Neural progenitor cell (in vitro differentiated cells): ENCODE results near the gene IFNA4. TPM values are rescaled to one million over a fixed set of nuclear protein-coding genes. Genes with fewer than 3 reads are reported as not detected.
"Not testable (repeated sequence)": the region's sequence is repeated elsewhere in the genome, so short reads cannot be mapped to it uniquely, and the experiment has no call there.

Source experiments
- DNase-seq: peaks from one replicate; pipeline ENCODE4 v3.0.0-alpha.2; 2016; ENCODE audit warnings: low spot score
- H2AFZ ChIP-seq: fragments of 200-600 bp; sonication (generic); replicated peaks from 2 replicates; pipeline ENCODE4 v1.6.1; 2016; ENCODE audit warnings: antibody characterized with exemption
- H3F3A ChIP-seq: fragments of 200-600 bp; sonication (generic); 2 replicates; pipeline ENCODE4 v1.6.1; 2016; ENCODE audit warnings: antibody characterized with exemption, low read depth
- H3K27ac ChIP-seq: fragments of 200-600 bp; sonication (generic); 2 replicates; pipeline ENCODE4 v1.5.1; 2016; ENCODE audit warnings: mild to moderate bottlenecking
- H3K27me3 ChIP-seq: fragments of 200-600 bp; sonication (generic); 2 replicates; pipeline ENCODE4 v1.6.1; 2016; ENCODE audit warnings: mild to moderate bottlenecking, moderate library complexity
- H3K36me3 ChIP-seq: fragments of 200-600 bp; sonication (generic); 2 replicates; pipeline ENCODE4 v1.5.1; 2016
- H3K4me1 ChIP-seq: fragments of 200-600 bp; sonication (generic); 2 replicates; pipeline ENCODE4 v1.6.1; 2016; ENCODE audit warnings: mixed run types
- H3K4me2 ChIP-seq: fragments of 200-600 bp; sonication (generic); 2 replicates; pipeline ENCODE4 v1.6.1; 2016
- H3K4me3 ChIP-seq: fragments of 200-600 bp; sonication (generic); 2 replicates; pipeline ENCODE4 v1.5.1; 2016
- H3K79me2 ChIP-seq: fragments of 200-600 bp; sonication (generic); 2 replicates; pipeline ENCODE4 v1.6.1; 2016; ENCODE audit warnings: low read depth
- H3K9ac ChIP-seq: fragments of 200-600 bp; sonication (generic); 2 replicates; pipeline ENCODE4 v1.6.1; 2016
- H3K9me3 ChIP-seq: fragments of 200-600 bp; sonication (generic); 2 replicates; pipeline ENCODE4 v1.5.1; 2016; ENCODE audit warnings: low read depth
- H4K20me1 ChIP-seq: fragments of 200-600 bp; sonication (generic); 2 replicates; pipeline ENCODE4 v1.6.1; 2016; ENCODE audit warnings: low read depth
- H3K27ac Mint-ChIP-seq: 3 replicates; pipeline ENCODE4 v1.8.0; 2021; ENCODE audit warnings: mixed read lengths
- H3K27me3 Mint-ChIP-seq: 2 replicates; pipeline ENCODE4 v1.8.0; 2022; ENCODE audit warnings: low read depth, mild to moderate bottlenecking, inconsistent platforms, moderate library complexity, mixed read lengths; ENCODE audit not compliant: insufficient read depth
- H3K36me3 Mint-ChIP-seq: 3 replicates; pipeline ENCODE4 v1.8.0; 2021; ENCODE audit warnings: mixed read lengths
- H3K4me1 Mint-ChIP-seq: 3 replicates; pipeline ENCODE4 v1.8.0; 2021; ENCODE audit warnings: mixed read lengths
- H3K4me3 Mint-ChIP-seq: 3 replicates; pipeline ENCODE4 v1.8.0; 2021; ENCODE audit warnings: mild to moderate bottlenecking, moderate library complexity, mixed read lengths
- H3K9me3 Mint-ChIP-seq: 3 replicates; pipeline ENCODE4 v1.8.0; 2020; ENCODE audit warnings: mixed read lengths
- CTCF ChIP-seq: fragments of 200-600 bp; sonication (generic); IDR thresholded peaks from 2 replicates; pipeline ENCODE4 v1.5.1; 2017; ENCODE audit warnings: antibody characterized with exemption, mild to moderate bottlenecking
- EZH2 ChIP-seq: fragments of 200-600 bp; sonication (generic); IDR thresholded peaks from 2 replicates; pipeline ENCODE4 v1.6.1; 2017; ENCODE audit warnings: antibody characterized with exemption, mild to moderate bottlenecking, moderate library complexity
- EZH2phosphoT487 ChIP-seq: fragments of 200-600 bp; sonication (generic); IDR thresholded peaks from 2 replicates; pipeline ENCODE4 v1.6.1; 2017; ENCODE audit warnings: antibody characterized with exemption
- total RNA-seq: library from RNA; depleted of rRNA; stranded (reverse); fragments of >200 nt; gene quantifications from 2 replicates; pipeline ENCODE4 v1.2.3, GENCODE V29; 2015; ENCODE audit warnings: low replicate concordance

Gene IFNA4
- total RNA-seq, 1 donor from 2014 or later, result not detected

GRCh38 chr9:21210782-21211181, 23.4 kb upstream of the IFNA4 start:
- not testable (repeated sequence) for DNase-seq

DNA sequence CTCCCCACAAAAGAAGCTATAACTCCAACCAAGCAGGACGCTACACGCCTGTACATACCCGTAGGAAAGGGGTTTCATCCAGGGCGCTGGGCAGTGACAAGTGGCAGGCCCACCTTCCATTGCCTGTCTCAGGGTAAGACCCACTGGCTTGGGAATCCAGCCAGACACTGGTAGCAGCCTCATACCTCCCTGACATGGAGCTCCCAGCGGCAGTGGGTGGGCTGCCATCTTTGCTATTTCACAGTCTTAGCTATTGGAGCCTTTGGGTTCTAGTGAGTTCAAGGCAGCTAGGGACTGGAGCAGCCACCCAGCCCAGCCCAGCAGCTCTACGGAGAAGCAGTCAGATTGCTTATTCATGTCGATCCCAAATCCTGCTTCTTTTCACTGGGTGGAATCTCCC, 22.9 kb upstream of the IFNA4 start:
- Histone ChIP-seq H3K36me3 (no peaks in the 10 kb centered on the region), H3K4me1 (no peaks in the 10 kb centered on the region), H3K27me3 (no peaks in the 10 kb centered on the region), H3K9ac (no peak overlapping the region), H3K27ac (no peak overlapping the region), H3K4me2 (no peak overlapping the region), H3K79me2 (no peaks in the 10 kb centered on the region), H2AFZ (no peak overlapping the region), H3K4me3 (no peak overlapping the region), H4K20me1 (no peaks in the 10 kb centered on the region), H3K9me3 (no peaks in the 10 kb centered on the region), H3F3A (no peaks in the 10 kb centered on the region)
- no peak overlapping the region for H3K27ac Mint-ChIP-seq
- no peak for DNase-seq
- no peak overlapping the region for H3K4me3 Mint-ChIP-seq
- H3K4me1 Mint-ChIP-seq, result peaks cover 4% of the 10 kb centered on the region
- no peaks in the 10 kb centered on the region for H3K9me3 Mint-ChIP-seq
- H3K36me3 Mint-ChIP-seq, result no peaks in the 10 kb centered on the region
- no peak for TF ChIP-seq EZH2
- TF ChIP-seq CTCF, result no peak
- no peak for TF ChIP-seq EZH2phosphoT487
- no peaks in the 10 kb centered on the region for H3K27me3 Mint-ChIP-seq

More at GRCh38 chr9:21210782-21211181, 23.4 kb upstream of the IFNA4 start:
- H3K4me2 ChIP-seq, H3K4me1 Mint-ChIP-seq, H3K4me1 ChIP-seq, H3K4me3 ChIP-seq, H3K36me3 ChIP-seq, H3K79me2 ChIP-seq, H3K27me3 Mint-ChIP-seq, H3K27ac ChIP-seq, H2AFZ ChIP-seq, H3K9me3 Mint-ChIP-seq, H3K4me3 Mint-ChIP-seq, H3K36me3 Mint-ChIP-seq, H3K27ac Mint-ChIP-seq, H3K9me3 ChIP-seq, H4K20me1 ChIP-seq, H3K9ac ChIP-seq, H3F3A ChIP-seq, H3K27me3 ChIP-seq: not testable (repeated sequence)

DNA sequence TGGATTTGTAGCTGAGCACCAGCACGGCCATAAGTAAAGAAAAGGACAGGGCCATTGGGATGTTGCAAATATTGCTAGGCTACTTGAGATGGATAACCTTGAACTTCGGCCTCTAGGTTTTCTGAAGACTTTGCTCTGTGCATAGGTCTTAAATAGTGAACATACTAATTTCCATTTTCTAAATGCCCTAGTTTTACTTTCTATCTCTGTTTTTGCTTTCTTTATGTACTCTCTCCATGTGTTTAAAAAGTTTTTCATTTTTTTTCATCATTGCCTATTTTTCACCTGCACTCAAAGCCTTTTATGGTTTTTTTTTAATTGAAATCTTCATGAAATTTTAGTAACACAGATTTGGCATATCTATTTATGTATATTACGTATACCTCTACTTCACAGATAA, 19.7 kb upstream of the IFNA4 start, which contains the start of gene IFNA10:
IFNA10 (minus strand) TSS at position 101 of the 400 bp plus-strand sequence; CDS start at position 55, 46 bp downstream.
- not testable (repeated sequence) for H3K36me3 ChIP-seq, H3K4me3 Mint-ChIP-seq, H3K9me3 Mint-ChIP-seq, H3K4me3 ChIP-seq, H3K27me3 ChIP-seq, H2AFZ ChIP-seq, H3K4me1 ChIP-seq, H3K9ac ChIP-seq, H3K4me2 ChIP-seq, H3K27ac ChIP-seq, H3K4me1 Mint-ChIP-seq, H3K27me3 Mint-ChIP-seq, H3K27ac Mint-ChIP-seq, H3K9me3 ChIP-seq, H3K79me2 ChIP-seq, H4K20me1 ChIP-seq, DNase-seq, H3K36me3 Mint-ChIP-seq, H3F3A ChIP-seq

DNA sequence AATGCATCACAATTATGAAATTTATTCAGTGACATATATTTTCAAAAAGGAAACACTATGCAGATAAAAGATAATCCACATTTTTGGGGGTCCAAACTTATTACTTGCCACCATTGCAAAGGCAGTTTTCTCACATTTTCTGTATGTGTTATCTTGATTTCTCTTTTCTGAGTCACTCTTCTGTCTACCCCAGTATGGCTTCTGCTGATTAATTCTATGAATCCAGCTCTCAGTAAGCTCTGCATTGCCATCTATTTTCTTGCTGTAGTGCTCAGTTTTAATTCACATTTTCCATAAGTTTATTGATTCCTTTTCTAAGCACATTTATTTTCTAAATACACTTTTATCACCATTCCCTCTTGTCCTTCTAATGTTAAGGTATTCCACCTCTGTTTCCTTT, 17.8 kb upstream of the IFNA4 start:
- no peaks in the 10 kb centered on the region for H3K4me1 Mint-ChIP-seq
- H3K4me2 ChIP-seq, result no peak overlapping the region
- H3K27ac ChIP-seq, result no peak overlapping the region
- H3K79me2 ChIP-seq, result no peaks in the 10 kb centered on the region
- no peaks in the 10 kb centered on the region for H4K20me1 ChIP-seq
- H3F3A ChIP-seq, result no peaks in the 10 kb centered on the region
- H3K4me3 Mint-ChIP-seq, result no peak overlapping the region
- no peak overlapping the region for H2AFZ ChIP-seq
- no peaks in the 10 kb centered on the region for H3K27me3 ChIP-seq
- no peaks in the 10 kb centered on the region for H3K36me3 Mint-ChIP-seq
- no peak for DNase-seq
- TF ChIP-seq EZH2 (no peak), EZH2phosphoT487 (no peak), CTCF (no peak)
- no peaks in the 10 kb centered on the region for H3K9me3 ChIP-seq
- H3K36me3 ChIP-seq, result no peaks in the 10 kb centered on the region
- no peak overlapping the region for H3K27ac Mint-ChIP-seq
- no peaks in the 10 kb centered on the region for H3K4me1 ChIP-seq
- H3K9ac ChIP-seq, result no peak overlapping the region
- H3K27me3 Mint-ChIP-seq, result no peaks in the 10 kb centered on the region
- no peaks in the 10 kb centered on the region for H3K9me3 Mint-ChIP-seq
- H3K4me3 ChIP-seq, result no peak overlapping the region

DNA sequence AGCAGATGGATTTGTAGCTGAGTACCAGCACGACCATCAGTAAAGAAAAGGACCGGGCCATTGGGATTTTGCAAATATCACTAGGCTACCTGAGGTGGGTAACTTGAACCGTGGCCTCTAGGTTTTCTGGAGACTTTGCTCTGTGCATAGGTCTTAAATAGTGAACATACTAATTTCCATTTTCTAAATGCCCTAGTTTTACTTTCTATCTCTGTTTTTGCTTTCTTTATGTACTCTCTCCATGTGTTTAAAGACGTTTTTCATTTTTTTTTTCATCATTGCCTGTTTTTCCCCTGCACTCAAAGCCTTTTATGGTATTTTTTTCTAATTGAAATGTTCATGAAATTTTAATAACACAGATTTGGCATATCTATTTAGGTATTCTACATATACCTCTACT, 14.7 kb upstream of the IFNA4 start, which contains the start of gene IFNA7:
IFNA7 (minus strand) TSS at position 101 of the 400 bp plus-strand sequence; CDS start at position 61, 40 bp downstream.
- H3K9me3 ChIP-seq, H3K9me3 Mint-ChIP-seq, H3K4me3 Mint-ChIP-seq, DNase-seq, H2AFZ ChIP-seq, H3K27me3 ChIP-seq, H3K36me3 ChIP-seq, H3K27ac Mint-ChIP-seq, H3F3A ChIP-seq, H3K4me3 ChIP-seq, H3K9ac ChIP-seq, H3K27me3 Mint-ChIP-seq, H3K4me2 ChIP-seq, H3K79me2 ChIP-seq, H3K36me3 Mint-ChIP-seq, H3K4me1 Mint-ChIP-seq, H3K27ac ChIP-seq, H4K20me1 ChIP-seq, H3K4me1 ChIP-seq: not testable (repeated sequence)
